IMR-90 (cell line): ENCODE results near the gene ANKH. TPM values are rescaled to one million over a fixed set of nuclear protein-coding genes. Genes with fewer than 3 reads are reported as not detected.

Experiments used
- ATAC-seq: fragments of 200-7000 bp; cut with Tn5 transposase; 2 replicates; pipeline ENCODE4 v1.9.1; 2020; ENCODE audit warnings: low read depth, mild to moderate bottlenecking, moderate library complexity
- BruUV-seq: library from RNA; stranded (reverse); fragments of 400-500 nt; replicated peaks from 2 replicates; lab custom pipeline; 2021; lab: Mats Ljungman, UMichigan
- CTCF ChIA-PET: fragments of 300-600 bp; formaldehyde crosslinking; extraction: SDS; loops from one replicate; lab custom pipeline; 2021; ENCODE audit warnings: antibody characterized with exemption; lab: Yijun Ruan, JAX
- POLR2A ChIA-PET: fragments of 300-600 bp; sonication (Branson Sonifier 250); formaldehyde crosslinking; loops from one replicate; lab custom pipeline; 2022; ENCODE audit warnings: antibody characterized with exemption; ENCODE audit not compliant: unreplicated experiment; lab: Charles Lee
- DNase-seq: peaks from one replicate; pipeline ENCODE4 v3.0.0; 2013
- H2AFZ ChIP-seq: replicated peaks from 2 replicates; pipeline ENCODE3; 2013; ENCODE audit warnings: low read length, mild to moderate bottlenecking; ENCODE audit not compliant: poor library complexity
- H2AK5ac ChIP-seq: 2 replicates; pipeline ENCODE4 v1.6.1; 2013; ENCODE audit warnings: low read depth, low read length, inconsistent platforms
- H2AK9ac ChIP-seq: replicated peaks from 2 replicates; pipeline ENCODE3; 2013; ENCODE audit warnings: mild to moderate bottlenecking, low read depth, low read length, moderate library complexity; ENCODE audit not compliant: poor library complexity
- H2BK120ac ChIP-seq: 2 replicates; pipeline ENCODE4 v1.6.1; 2013; ENCODE audit warnings: low read depth, low read length, inconsistent platforms
- H2BK15ac ChIP-seq: 3 replicates; pipeline ENCODE4 v1.6.1; 2013; ENCODE audit warnings: low read depth, low read length, inconsistent platforms
- H2BK20ac ChIP-seq: 2 replicates; pipeline ENCODE4 v1.6.1; 2013; ENCODE audit warnings: low read depth, mild to moderate bottlenecking, inconsistent platforms, low read length, moderate library complexity
- H2BK5ac ChIP-seq: 2 replicates; pipeline ENCODE4 v1.6.1; 2013; ENCODE audit warnings: mild to moderate bottlenecking, low read depth, low read length, inconsistent platforms; ENCODE audit not compliant: poor library complexity, severe bottlenecking
- H3K14ac ChIP-seq: replicated peaks from 2 replicates; pipeline ENCODE4 v1.6.1; 2013; ENCODE audit warnings: low read depth, low read length, inconsistent platforms
- H3K18ac ChIP-seq: 2 replicates; pipeline ENCODE4 v1.6.1; 2013; ENCODE audit warnings: low read depth, low read length, control low read depth
- H3K23ac ChIP-seq: 2 replicates; pipeline ENCODE4 v1.6.1; 2013; ENCODE audit warnings: low read depth, low read length, inconsistent platforms
- H3K27ac ChIP-seq: 2 replicates; pipeline ENCODE4 v1.5.1; 2013; ENCODE audit warnings: mild to moderate bottlenecking, control low read depth, low read length; ENCODE audit not compliant: insufficient read depth
- H3K27me3 ChIP-seq: 2 replicates; pipeline ENCODE4 v1.6.1; 2013; ENCODE audit warnings: low read length; ENCODE audit not compliant: control insufficient read depth, insufficient read depth
- H3K36me3 ChIP-seq: 2 replicates; pipeline ENCODE4 v1.6.1; 2013; ENCODE audit warnings: low read length, mixed read lengths; ENCODE audit not compliant: control insufficient read depth, insufficient read depth
- H3K4ac ChIP-seq: 2 replicates; pipeline ENCODE4 v1.6.1; 2013; ENCODE audit warnings: low read depth, low read length, inconsistent platforms
- H3K4me1 ChIP-seq: 2 replicates; pipeline ENCODE4 v1.6.1; 2013; ENCODE audit warnings: low read length, mixed read lengths; ENCODE audit not compliant: control insufficient read depth, insufficient read depth
- H3K4me2 ChIP-seq: 2 replicates; pipeline ENCODE4 v1.6.1; 2013; ENCODE audit warnings: low read depth, mild to moderate bottlenecking, control low read depth, low read length, moderate library complexity
- H3K4me3 ChIP-seq: 2 replicates; pipeline ENCODE4 v1.5.1; 2013; ENCODE audit warnings: low read depth, mild to moderate bottlenecking, control low read depth, low read length, moderate library complexity; ENCODE audit not compliant: insufficient read depth
- H3K56ac ChIP-seq: 2 replicates; pipeline ENCODE4 v1.6.1; 2013; ENCODE audit warnings: low read length, inconsistent platforms; ENCODE audit not compliant: insufficient read depth; ENCODE audit errors: extremely low read depth
- H3K79me1 ChIP-seq, 2 experiments: 2 replicates each; pipeline ENCODE4 v1.6.1; 2013; ENCODE audit warnings: low read length in 2 of 2, inconsistent platforms in 1 of 2, low read depth in 1 of 2
- H3K9ac ChIP-seq: 2 replicates; pipeline ENCODE4 v1.6.1; 2013; ENCODE audit warnings: low read depth, low read length, control low read depth
- H3K9me1 ChIP-seq: 2 replicates; pipeline ENCODE4 v1.6.1; 2013; ENCODE audit warnings: low read length, inconsistent platforms; ENCODE audit not compliant: insufficient read depth
- H3K9me3 ChIP-seq: 2 replicates; pipeline ENCODE4 v1.6.1; 2013; ENCODE audit warnings: low read length; ENCODE audit not compliant: control insufficient read depth, insufficient read depth
- H4K20me1 ChIP-seq: 2 replicates; pipeline ENCODE4 v1.6.1; 2013; ENCODE audit warnings: low read length, inconsistent platforms; ENCODE audit not compliant: insufficient read depth
- H4K5ac ChIP-seq: 2 replicates; pipeline ENCODE4 v1.6.1; 2013; ENCODE audit warnings: mild to moderate bottlenecking, low read depth, low read length, control low read depth
- H4K8ac ChIP-seq, 2 experiments: 2 replicates each; pipeline ENCODE4 v1.6.1; 2013; ENCODE audit warnings: low read depth in 2 of 2, low read length in 2 of 2, control low read depth in 1 of 2, inconsistent platforms in 1 of 2
- H4K91ac ChIP-seq: 2 replicates; pipeline ENCODE4 v1.6.1; 2013; ENCODE audit warnings: low read depth, low read length, inconsistent platforms; ENCODE audit not compliant: insufficient read depth
- CTCF ChIP-seq: conservative IDR thresholded peaks from 2 replicates; pipeline ENCODE4 v1.5.1; 2012; ENCODE audit warnings: mild to moderate bottlenecking, low read depth, low read length, improper control_type of control experiment
- FOS ChIP-seq: fragments of 150-350 bp; IDR thresholded peaks from 2 replicates; pipeline ENCODE4 v1.6.1; 2016; ENCODE audit warnings: low read depth, low read length
- MAFK ChIP-seq: IDR thresholded peaks from 2 replicates; pipeline ENCODE4 v1.6.1; 2012; ENCODE audit warnings: low read depth, low read length, improper control_type of control experiment
- MAZ ChIP-seq: IDR thresholded peaks from 2 replicates; pipeline ENCODE4 v1.6.1; 2012; ENCODE audit warnings: low read depth, mild to moderate bottlenecking, low read length, improper control_type of control experiment, moderate library complexity, borderline replicate concordance
- MXI1 ChIP-seq: IDR thresholded peaks from 2 replicates; pipeline ENCODE4 v1.6.1; 2012; ENCODE audit warnings: low read depth, mild to moderate bottlenecking, low read length, moderate library complexity, borderline replicate concordance
- RAD21 ChIP-seq: IDR thresholded peaks from 2 replicates; pipeline ENCODE4 v1.6.1; 2012; ENCODE audit warnings: low read length, improper control_type of control experiment
- RCOR1 ChIP-seq: IDR thresholded peaks from 2 replicates; pipeline ENCODE4 v1.6.1; 2012; ENCODE audit warnings: mild to moderate bottlenecking, low read length, improper control_type of control experiment; ENCODE audit not compliant: insufficient replicate concordance
- SMC3 ChIP-seq: fragments of 150-350 bp; IDR thresholded peaks from 2 replicates; pipeline ENCODE4 v1.6.1; 2016; ENCODE audit warnings: low read depth, mild to moderate bottlenecking, antibody characterized with exemption, low read length, moderate library complexity
- WGBS, 2 experiments: methylation state at CpG; one replicate each; pipeline versions ENCODE4 v1.1.5 to v1.1.7; 2013; ENCODE audit warnings: missing lambda C conversion rate in 2 of 2; ENCODE audit not compliant: insufficient read length in 1 of 2; ENCODE audit errors: extremely low coverage in 2 of 2; 5-methylcytosine and 5-hydroxymethylcytosine counted together
- dilution Hi-C: fragments of 300-500 bp; cut with HindIII; formaldehyde crosslinking; loops from one replicate; pipeline ENCODE4 v1.14.3; 2018; ENCODE audit warnings: low sequenced_read_pairs; ENCODE audit not compliant: unreplicated experiment
- in situ Hi-C: fragments of 300-500 bp; cut with MboI; formaldehyde crosslinking; loops from 3 replicates; pipeline ENCODE4 v1.14.3; 2019; ENCODE audit warnings: low sequenced_read_pairs, inconsistent platforms, mixed read lengths
- intact Hi-C: fragments of 100-400 bp; cut with micrococcal nuclease; formaldehyde crosslinking; loops from 2 replicates; pipeline ENCODE4 v1.10.0; 2022
- polyA plus RNA-seq, 3 experiments: library from polyadenylated mRNA; depleted of rRNA; stranded (reverse); fragments of >200 nt; gene quantifications; 2 replicates each; pipeline ENCODE4 v1.2.3, GENCODE V29; 2012; ENCODE audit warnings: low replicate concordance in 1 of 3
- total RNA-seq: library from RNA; depleted of rRNA; stranded (reverse); fragments of >200 nt; gene quantifications from 2 replicates; pipeline ENCODE4 v1.2.3, GENCODE V29; 2012
- TF ChIP-seq, protein P1 (sequence below): fragments of 150-350 bp; IDR thresholded peaks from 2 replicates; pipeline ENCODE4 v1.6.1; 2017; ENCODE audit warnings: mild to moderate bottlenecking, antibody characterized with exemption, low read length, low read depth
- TF ChIP-seq, protein P2 (sequence below): fragments of 150-350 bp; IDR thresholded peaks from 2 replicates; pipeline ENCODE4 v1.6.1; 2016; ENCODE audit warnings: low read depth, mild to moderate bottlenecking, low read length, moderate library complexity, borderline replicate concordance

The ANKH gene
- total and polyA plus RNA-seq, 2 of the 4 experiments (the other 2 are of a cell fraction): 5.2 to 17.2 TPM

GRCh38 chr5:14712666-14713065 is 158.9 kb downstream of the ANKH start (continued):
- TF ChIP-seq CTCF (no peak), SMC3 (no peak), MXI1 (no peak), FOS (no peak)

DNA sequence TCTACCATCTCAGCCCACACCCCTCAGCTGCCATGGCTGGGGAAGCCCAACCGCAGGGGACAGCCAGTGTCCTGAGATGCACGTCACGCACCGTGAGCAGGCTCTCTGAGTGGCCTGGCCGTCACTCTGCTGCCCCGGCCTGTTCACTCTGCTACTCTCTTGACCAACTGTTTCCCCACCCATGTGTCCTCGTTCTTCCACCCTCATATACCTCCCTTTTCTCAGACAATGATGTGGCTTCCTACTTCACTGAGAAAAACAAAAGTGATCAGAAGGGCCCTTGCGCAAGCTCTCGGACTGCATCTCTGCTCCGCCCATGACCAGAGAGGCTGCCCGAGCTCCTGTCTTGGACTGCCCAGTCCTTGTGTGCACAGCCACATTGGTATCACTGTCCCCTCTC is 159.4 kb downstream of the ANKH start:
- WGBS, 2 experiments: 98% methylated on average over 10 of the region's 11 CpGs; no CpG with 5 or more reads in 1 of the 2 experiments
- H4K91ac ChIP-seq: no peak overlapping the region
- H3K27me3 ChIP-seq: no peaks in the 10 kb centered on the region
- no peaks in the 10 kb centered on the region for H4K20me1 ChIP-seq
- no peak for DNase-seq
- BruUV-seq: no TSS peak
- H2BK120ac ChIP-seq: no peak overlapping the region
- H3K4ac ChIP-seq: no peak overlapping the region
- H3K4me3 ChIP-seq: no peak overlapping the region
- H3K79me1 ChIP-seq: peaks cover 7 to 49% of the 10 kb centered on the region in 2 experiments
- H3K18ac ChIP-seq: no peak overlapping the region
- in situ Hi-C loops: loop anchor here (25.0 kb wide), 1 partner anchor 800 kb away; the partner anchor contains the start of gene FBXL7
- H2BK5ac ChIP-seq: no peak overlapping the region
- no peak overlapping the region for H3K4me2 ChIP-seq
- H2BK15ac ChIP-seq: no peak overlapping the region
- no peak for ATAC-seq
- H3K56ac ChIP-seq: no peak overlapping the region
- no peak overlapping the region for H2AFZ ChIP-seq
- no peaks in the 10 kb centered on the region for H3K9me3 ChIP-seq
- H4K5ac ChIP-seq: no peak overlapping the region
- H3K14ac ChIP-seq: no peak overlapping the region
- H3K4me1 ChIP-seq: 0 out of 2 replicates have a peak, but pooled peaks cover 2% of the 10 kb centered on the region
- dilution Hi-C loops: no loop called here
- H2AK5ac ChIP-seq: no peak overlapping the region
- no peak overlapping the region for H4K8ac ChIP-seq
- CTCF ChIA-PET: no interaction called here
- H3K36me3 ChIP-seq: peaks cover 59% of the 10 kb centered on the region
- intact Hi-C loops: no loop called here
- no peak overlapping the region for H3K27ac ChIP-seq
- peaks cover 19% of the 10 kb centered on the region for H3K9me1 ChIP-seq
- no peak overlapping the region for H2BK20ac ChIP-seq
- H2AK9ac ChIP-seq: no peak overlapping the region
- POLR2A ChIA-PET: no interaction called here
- no peak overlapping the region for H3K9ac ChIP-seq
- no peak overlapping the region for H3K23ac ChIP-seq
- TF ChIP-seq, protein P1, sequence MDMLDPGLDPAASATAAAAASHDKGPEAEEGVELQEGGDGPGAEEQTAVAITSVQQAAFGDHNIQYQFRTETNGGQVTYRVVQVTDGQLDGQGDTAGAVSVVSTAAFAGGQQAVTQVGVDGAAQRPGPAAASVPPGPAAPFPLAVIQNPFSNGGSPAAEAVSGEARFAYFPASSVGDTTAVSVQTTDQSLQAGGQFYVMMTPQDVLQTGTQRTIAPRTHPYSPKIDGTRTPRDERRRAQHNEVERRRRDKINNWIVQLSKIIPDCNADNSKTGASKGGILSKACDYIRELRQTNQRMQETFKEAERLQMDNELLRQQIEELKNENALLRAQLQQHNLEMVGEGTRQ: no peak
- TF ChIP-seq MAFK (no peak), RAD21 (no peak), MAZ (no peak), CTCF (no peak), RCOR1 (no peak), MXI1 (no peak)
- TF ChIP-seq, protein P2, sequence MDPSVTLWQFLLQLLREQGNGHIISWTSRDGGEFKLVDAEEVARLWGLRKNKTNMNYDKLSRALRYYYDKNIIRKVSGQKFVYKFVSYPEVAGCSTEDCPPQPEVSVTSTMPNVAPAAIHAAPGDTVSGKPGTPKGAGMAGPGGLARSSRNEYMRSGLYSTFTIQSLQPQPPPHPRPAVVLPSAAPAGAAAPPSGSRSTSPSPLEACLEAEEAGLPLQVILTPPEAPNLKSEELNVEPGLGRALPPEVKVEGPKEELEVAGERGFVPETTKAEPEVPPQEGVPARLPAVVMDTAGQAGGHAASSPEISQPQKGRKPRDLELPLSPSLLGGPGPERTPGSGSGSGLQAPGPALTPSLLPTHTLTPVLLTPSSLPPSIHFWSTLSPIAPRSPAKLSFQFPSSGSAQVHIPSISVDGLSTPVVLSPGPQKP: no peak
